Erythroblast (primary cell): ENCODE results near the gene CCM2.

Experiments used
- DNase-seq, 2 experiments: peaks; one replicate each; lab custom pipeline; 2025; lab: John Stamatoyannopoulos, UW
- GATA1 ChIP-seq: IDR thresholded peaks from 2 replicates; pipeline ENCODE4 v1.6.1; 2011; ENCODE audit warnings: low read depth, mild to moderate bottlenecking, control low read depth, low read length, moderate library complexity
- POLR2A ChIP-seq: IDR thresholded peaks from 2 replicates; pipeline ENCODE4 v1.6.1; 2011; ENCODE audit warnings: mild to moderate bottlenecking, low read length

CCM2 gene

GRCh38 chr7:45080958-45081669 is 81.1 kb downstream of the CCM2 start:
- no peak for DNase-seq
- TF ChIP-seq POLR2A, result no peak
- no peak for TF ChIP-seq GATA1

- TF ChIP-seq GATA1, result no peak
- no peak for TF ChIP-seq POLR2A
- DNase-seq, result no peak
These were observed 81.6 kb downstream of the CCM2 start for GRCh38 chr7:45081670-45081974.

- TF ChIP-seq POLR2A (no peak), GATA1 (no peak)
- no peak for DNase-seq
These were observed 82.2 kb downstream of the CCM2 start for GRCh38 chr7:45082031-45082830.

- no peak for TF ChIP-seq GATA1
- no peak for TF ChIP-seq POLR2A
- no peak for DNase-seq
These were observed 82.9 kb downstream of the CCM2 start for GRCh38 chr7:45082831-45083331.

GRCh38 chr7:45084336-45084735 is 84.3 kb downstream of the CCM2 start:
- no peak for DNase-seq

GRCh38 chr7:45084901-45085618 is 85.1 kb downstream of the CCM2 start:
- TF ChIP-seq POLR2A, result no peak
- DNase-seq, result no peak

More at GRCh38 chr7:45084336-45084735, 84.3 kb downstream of the CCM2 start:
- TF ChIP-seq GATA1, result no peak
- no peak for TF ChIP-seq POLR2A

GRCh38 chr7:45085619-45086200 is 85.7 kb downstream of the CCM2 start:
- DNase-seq, result no peak
- TF ChIP-seq GATA1 (no peak), POLR2A (no peak)

- no peak for DNase-seq
- no peak for TF ChIP-seq GATA1
- TF ChIP-seq POLR2A, result no peak
These were observed 86.5 kb downstream of the CCM2 start for GRCh38 chr7:45086331-45087065.

GRCh38 chr7:45087301-45088145 is 87.5 kb downstream of the CCM2 start:
- TF ChIP-seq GATA1 (no peak), POLR2A (no peak)
- DNase-seq, result no peak

GRCh38 chr7:45088146-45088701 is 88.2 kb downstream of the CCM2 start:
- no peak for DNase-seq
- TF ChIP-seq GATA1 (no peak), POLR2A (no peak)

- TF ChIP-seq POLR2A (no peak), GATA1 (no peak)
- peak; percentile 64 to 74 for DNase-seq
These were observed 88.9 kb downstream of the CCM2 start, which contains the start of gene NACAD for GRCh38 chr7:45088821-45089340. Gene NACAD, minus strand, starts transcription at chr7:45088969. Its CDS starts 75 bp downstream, at chr7:45088894.
